ENCODE measurements around the gene OPCML.

OPCML gene

GRCh38 chr11:133545199-133545803 is 13.0 kb upstream of the OPCML start:
- H3K4me3 ChIP-seq (replicated peaks; ENCODE audit: low read depth, low read length) = no peak overlapping the region
- no peak for DNase-seq (ENCODE audit: low read depth)
- no peak for TF ChIP-seq CTCF (IDR thresholded peaks at IDR 0.05; ENCODE audit: low read length, missing control alignments)

- TF ChIP-seq CTCF (IDR thresholded peaks at IDR 0.05; ENCODE audit: low read length, missing control alignments) = no peak
- H3K4me3 ChIP-seq (replicated peaks; ENCODE audit: low read depth, low read length) = no peak overlapping the region
- DNase-seq (ENCODE audit: low read depth) = no peak
Observed at GRCh38 chr11:133541720-133542095, 9.4 kb upstream of the OPCML start.

GRCh38 chr11:133541021-133541719 is 8.9 kb upstream of the OPCML start:
- H3K4me3 ChIP-seq (replicated peaks; ENCODE audit: low read depth, low read length) = no peak overlapping the region
- no peak for TF ChIP-seq CTCF (IDR thresholded peaks at IDR 0.05; ENCODE audit: low read length, missing control alignments)
- no peak for DNase-seq (ENCODE audit: low read depth)

- DNase-seq (ENCODE audit: low read depth) = no peak
- TF ChIP-seq CTCF (IDR thresholded peaks at IDR 0.05; ENCODE audit: low read length, missing control alignments) = no peak
- H3K4me3 ChIP-seq (replicated peaks; ENCODE audit: low read depth, low read length) = no peak overlapping the region
Observed at GRCh38 chr11:133536198-133536597, 3.9 kb upstream of the OPCML start.

GRCh38 chr11:133533205-133533604 is 904 bp upstream of the OPCML start:
- no peak for TF ChIP-seq CTCF (IDR thresholded peaks at IDR 0.05; ENCODE audit: low read length, missing control alignments)
- DNase-seq (ENCODE audit: low read depth) = no peak

GRCh38 chr11:133531458-133531857 is 843 bp downstream of the OPCML start:
- DNase-seq (ENCODE audit: low read depth) = no peak
- TF ChIP-seq CTCF (IDR thresholded peaks at IDR 0.05; ENCODE audit: low read length, missing control alignments) = no peak
- no peak overlapping the region for H3K4me3 ChIP-seq (replicated peaks; ENCODE audit: low read depth, low read length)

More at GRCh38 chr11:133533205-133533604, 904 bp upstream of the OPCML start:
- no peak overlapping the region for H3K4me3 ChIP-seq (replicated peaks; ENCODE audit: low read depth, low read length)

GRCh38 chr11:133530501-133530835 is 1.8 kb downstream of the OPCML start:
- no peak for DNase-seq (ENCODE audit: low read depth)
- no peak overlapping the region for H3K4me3 ChIP-seq (replicated peaks; ENCODE audit: low read depth, low read length)
- TF ChIP-seq CTCF (IDR thresholded peaks at IDR 0.05; ENCODE audit: low read length, missing control alignments) = no peak
